DND-41 (cell line): ENCODE data around the gene DHCR24.
"Not testable (repeated sequence)": the region's sequence is repeated elsewhere in the genome, so short reads cannot be mapped to it uniquely, and the experiment has no call there.

Experiments
- CTCF ChIP-seq: IDR thresholded peaks from 2 replicates; pipeline ENCODE4 v1.5.1; 2012; ENCODE audit warnings: borderline replicate concordance, low read length, moderate library complexity, mild to moderate bottlenecking; ENCODE audit not compliant: poor library complexity, severe bottlenecking; ENCODE audit errors: extremely low read depth
- EZH2 ChIP-seq: IDR thresholded peaks from 3 replicates; pipeline ENCODE4 v1.6.1; 2012; ENCODE audit warnings: borderline replicate concordance, low read depth, mild to moderate bottlenecking, moderate library complexity, low read length, inconsistent platforms; ENCODE audit not compliant: severe bottlenecking

- TF ChIP-seq CTCF, EZH2: not testable (repeated sequence)
Observed at GRCh38 chr1:54881604-54882003, 5.4 kb downstream of the DHCR24 start.
